Right lobe of liver (tissue), 6 donors: ENCODE results near the gene NUP210L. TPM values are rescaled to one million over a fixed set of nuclear protein-coding genes. Genes with fewer than 3 reads are reported as not detected.

Experiments
- ATAC-seq, 4 donors: fragments of 200-7000 bp; cut with Tn5 transposase; one replicate each; pipeline ENCODE4 v1.9.1; 2020; ENCODE audit warnings: mild to moderate bottlenecking in 4 of 4, moderate library complexity in 4 of 4
- DNase-seq, 3 donors: peaks; one replicate each; pipeline ENCODE4 v3.0.0-alpha.2; 2020
- H3K27ac ChIP-seq, 3 donors: fragments of 200-600 bp; one replicate each; pipeline ENCODE4 v1.8.0; 2022
- H3K27me3 ChIP-seq, 2 donors: fragments of 200-600 bp; one replicate each; pipeline ENCODE4 v1.8.0; 2022
- H3K36me3 ChIP-seq, 4 donors: fragments of 200-600 bp; sonication (generic) in 1 of 4; one replicate each; pipeline versions ENCODE4 v1.5.1 to v1.8.0; 2017 to 2022; ENCODE audit warnings: control low read depth in 1 of 4
- H3K4me1 ChIP-seq, 4 donors: fragments of 200-600 bp; sonication (generic) in 1 of 4; one replicate each; pipeline versions ENCODE4 v1.5.1 to v1.8.0; 2017 to 2022; ENCODE audit warnings: control low read depth in 1 of 4
- H3K4me3 ChIP-seq, 3 donors: fragments of 200-600 bp; one replicate each; pipeline ENCODE4 v1.8.0; 2022
- H3K9me3 ChIP-seq, 4 donors: fragments of 200-600 bp; sonication (generic) in 1 of 4; one replicate each; pipeline versions ENCODE4 v1.5.1 to v1.8.0; 2017 to 2022; ENCODE audit warnings: control low read depth in 1 of 4
- POLR2A ChIP-seq: fragments of 450-650 bp; IDR thresholded peaks from one replicate; pipeline ENCODE4 v1.6.1; 2017; ENCODE audit warnings: antibody characterized with exemption, mild to moderate bottlenecking
- WGBS: methylation state at CpG from one replicate; pipeline ENCODE4 v1.1.6; 2018; ENCODE audit warnings: low coverage, low lambda C conversion rate; ENCODE audit not compliant: insufficient coverage; ENCODE audit errors: missing lambda C conversion rate; 5-methylcytosine and 5-hydroxymethylcytosine counted together
- intact Hi-C, 2 donors: fragments of 100-400 bp; cut with DNase I; formaldehyde crosslinking; loops; one replicate each; pipeline versions ENCODE4 v1.11.2 to v1.14.1; 2022
- long read RNA-seq: library from polyadenylated mRNA; unstranded; transcript quantifications from one replicate; pipeline ENCODE4 v2.0.0, GENCODE V29; 2019
- total RNA-seq, 6 experiments: library from RNA; depleted of rRNA in 2 of 6; stranded (reverse); fragments of >200 nt in 2 of 6; fragmentation: NEBNext Ultra II Directional in 3 of 6; extraction: Animal tissue kit (Norgen Biotek cat#: 25700) in 3 of 6; gene quantifications; one replicate each; pipeline versions ENCODE4 v1.1.0 to v1.2.4, GENCODE V29; 2016 to 2023
- TF ChIP-seq, protein P1 (sequence below), 4 donors: fragments of 200-600 bp in 3 of 4; fragments of 450-650 bp in 1 of 4; IDR thresholded peaks; one replicate each; pipeline versions ENCODE4 v1.5.1 to v1.8.0; 2016 to 2022; ENCODE audit warnings: antibody characterized with exemption in 4 of 4, mild to moderate bottlenecking in 2 of 4
- donor health status: DM: no; HTN: yes; CAD: no.
- donor health status: DM: no; HTN: no; CAD: no.
- donor health status: DM: no; HTN: no; CAD: no.
- donor health status: DM: no; HTN: yes; CAD: no.
- donor health status: DM: no; HTN: yes; CAD: no.

Gene NUP210L
- under 1 TPM in 1 of 6 experiments, not detected in 5; 0.14 TPM for total RNA-seq
- long read RNA-seq: 0 reads

DNA sequence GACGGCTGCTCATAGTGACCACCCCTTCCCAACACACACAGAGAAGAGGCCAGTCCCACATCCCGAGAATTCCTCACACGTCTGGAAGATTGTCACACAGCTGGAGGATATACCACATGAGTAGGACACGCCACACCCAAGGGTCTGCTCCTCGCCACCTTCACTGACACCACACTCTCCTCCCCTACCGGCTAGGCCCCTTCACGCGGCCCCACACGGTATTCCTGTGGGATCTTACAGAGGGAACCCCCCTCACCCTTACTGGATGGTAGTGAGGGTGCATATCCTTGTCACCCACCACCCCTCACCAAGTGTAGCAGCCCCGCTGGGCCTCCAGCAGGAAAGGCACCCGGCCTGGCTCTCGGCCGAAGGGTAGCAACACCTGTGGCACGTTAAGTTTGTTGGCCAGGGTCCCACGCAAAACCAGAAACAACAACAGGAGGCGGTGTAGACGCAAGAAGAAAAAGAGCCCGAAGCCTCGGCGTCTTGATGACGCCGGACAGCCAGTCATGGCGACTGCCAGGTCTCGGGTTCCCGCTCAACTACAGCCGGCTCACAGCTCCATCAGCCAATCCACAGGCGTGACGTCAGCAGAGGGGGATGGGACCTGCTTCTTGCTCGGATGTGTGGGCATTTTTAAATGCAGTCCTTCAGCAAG is at the start of gene NUP210L:
Gene NUP210L (minus strand): TSS at position 540 of the 658 bp plus-strand sequence.
- peaks cover 2 to 7% (median 6%) of the 10 kb centered on the region in 4 donors for H3K36me3 ChIP-seq
- intact Hi-C loops: no loop called here
- H3K9me3 ChIP-seq: no peaks in the 10 kb centered on the region
- TF ChIP-seq POLR2A: no peak
- TF ChIP-seq, protein P1, sequence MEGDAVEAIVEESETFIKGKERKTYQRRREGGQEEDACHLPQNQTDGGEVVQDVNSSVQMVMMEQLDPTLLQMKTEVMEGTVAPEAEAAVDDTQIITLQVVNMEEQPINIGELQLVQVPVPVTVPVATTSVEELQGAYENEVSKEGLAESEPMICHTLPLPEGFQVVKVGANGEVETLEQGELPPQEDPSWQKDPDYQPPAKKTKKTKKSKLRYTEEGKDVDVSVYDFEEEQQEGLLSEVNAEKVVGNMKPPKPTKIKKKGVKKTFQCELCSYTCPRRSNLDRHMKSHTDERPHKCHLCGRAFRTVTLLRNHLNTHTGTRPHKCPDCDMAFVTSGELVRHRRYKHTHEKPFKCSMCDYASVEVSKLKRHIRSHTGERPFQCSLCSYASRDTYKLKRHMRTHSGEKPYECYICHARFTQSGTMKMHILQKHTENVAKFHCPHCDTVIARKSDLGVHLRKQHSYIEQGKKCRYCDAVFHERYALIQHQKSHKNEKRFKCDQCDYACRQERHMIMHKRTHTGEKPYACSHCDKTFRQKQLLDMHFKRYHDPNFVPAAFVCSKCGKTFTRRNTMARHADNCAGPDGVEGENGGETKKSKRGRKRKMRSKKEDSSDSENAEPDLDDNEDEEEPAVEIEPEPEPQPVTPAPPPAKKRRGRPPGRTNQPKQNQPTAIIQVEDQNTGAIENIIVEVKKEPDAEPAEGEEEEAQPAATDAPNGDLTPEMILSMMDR (IDR thresholded peaks at IDR 0.05): no peak
- peak in 2 of 3 donors; percentile 31 to 55 for DNase-seq
- 67% methylated on average over 3 of the region's 29 CpGs for WGBS
- no peaks in the 10 kb centered on the region for H3K27me3 ChIP-seq
- ATAC-seq: peak; percentile 8 to 78 (median 25)
- peak within 1 kb of the TSS in 1 of 3 donors; percentile 18 for H3K4me3 ChIP-seq
- H3K27ac ChIP-seq: peak within 1 kb of the TSS; percentile 33 to 47 (median 43)
- peaks cover 0 to 14% (median 0%) of the 10 kb centered on the region in 4 donors for H3K4me1 ChIP-seq

GRCh38 chr1:154199563-154199879 is 44.6 kb upstream of the NUP210L start:
- ATAC-seq (peak; percentile 65 to 71 (median 70)), DNase-seq (no peak)
- peak overlapping the region in 1 of 3 donors; percentile 8 for H3K27ac ChIP-seq

GRCh38 chr1:154198756-154199562 is 44.1 kb upstream of the NUP210L start:
- TF ChIP-seq POLR2A: no peak
- TF ChIP-seq, protein P1 (IDR thresholded peaks at IDR 0.05): peak; percentile 44 to 55 (median 48)
- intact Hi-C loops: no loop called here
- ATAC-seq: peak; percentile 86 to 94 (median 88)
- Histone ChIP-seq H3K27ac (peak overlapping the region in 1 of 3 donors; percentile 8), H3K4me1 (peaks cover 0 to 8% (median 2%) of the 10 kb centered on the region in 4 donors), H3K4me3 (no peak overlapping the region), H3K9me3 (no peaks in the 10 kb centered on the region), H3K27me3 (no peaks in the 10 kb centered on the region), H3K36me3 (no peaks in the 10 kb centered on the region)
- 2% methylated on average over 5 of the region's 5 CpGs for WGBS
- no peak for DNase-seq

More at GRCh38 chr1:154199563-154199879, 44.6 kb upstream of the NUP210L start:
- WGBS: 50% methylated on average over 2 of the region's 3 CpGs
- TF ChIP-seq, protein P1 (IDR thresholded peaks at IDR 0.05): no peak
- TF ChIP-seq POLR2A: no peak
- H3K4me3 ChIP-seq: no peak overlapping the region
- peaks cover 0 to 8% (median 2%) of the 10 kb centered on the region in 4 donors for H3K4me1 ChIP-seq
- no peaks in the 10 kb centered on the region for H3K9me3 ChIP-seq
- intact Hi-C loops: no loop called here
- H3K27me3 ChIP-seq: no peaks in the 10 kb centered on the region
- H3K36me3 ChIP-seq: no peaks in the 10 kb centered on the region

DNA sequence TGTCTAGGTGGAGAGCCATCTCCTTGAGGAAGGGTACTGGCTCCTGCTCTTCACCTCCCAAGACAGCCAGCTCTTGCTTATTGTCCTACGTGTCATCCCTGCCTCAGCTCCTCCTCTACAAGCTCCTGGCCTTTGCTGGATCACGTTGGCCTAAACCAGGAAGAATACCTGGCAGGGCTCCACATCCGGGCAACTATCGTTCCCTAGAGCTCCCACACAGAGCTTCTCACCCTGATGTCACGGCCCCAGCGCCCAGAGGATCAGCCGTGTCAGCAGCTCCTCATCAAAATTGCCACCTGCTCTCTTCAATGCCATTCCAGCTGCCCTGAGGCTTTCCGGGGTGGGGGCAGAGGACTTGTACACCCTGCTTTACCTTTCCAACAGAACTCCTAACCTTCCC is 38.9 kb upstream of the NUP210L start:
- TF ChIP-seq, protein P1 (IDR thresholded peaks at IDR 0.05): no peak
- no peak for TF ChIP-seq POLR2A
- Histone ChIP-seq H3K27me3 (no peaks in the 10 kb centered on the region), H3K4me3 (no peak overlapping the region), H3K27ac (no peak overlapping the region), H3K4me1 (peaks cover 0 to 1% (median 0%) of the 10 kb centered on the region in 4 donors), H3K9me3 (no peaks in the 10 kb centered on the region), H3K36me3 (no peaks in the 10 kb centered on the region)
- DNase-seq (peak in 2 of 3 donors; percentile 63 to 82), ATAC-seq (peak; percentile 28 to 85 (median 44))
- 28% methylated on average over 6 of the region's 8 CpGs for WGBS
- intact Hi-C loops: no loop called here
